Natural killer cell (primary cell): ENCODE measurements around the gene MRPS14. TPM values are rescaled to one million over a fixed set of nuclear protein-coding genes. Genes with fewer than 3 reads are reported as not detected.

Experiments used
- ATAC-seq, 3 donors: fragments of 150-1000 bp in 2 of 3; fragments of 200-7000 bp in 1 of 3; cut with Tn5 transposase; 1 replicate in 1 of 3; 2 replicates in 2 of 3; pipeline ENCODE4 v1.10.0; 2021; ENCODE audit warnings: mild to moderate bottlenecking in 2 of 3, moderate library complexity in 2 of 3
- DNase-seq, 2 donors: peaks; one replicate each; pipeline versions ENCODE4 v3.0.0 to v3.0.0-alpha.2; 2013 to 2021; ENCODE audit warnings: mixed read lengths in 1 of 2
- H3K27ac ChIP-seq: one replicate; pipeline ENCODE4 v1.5.1; 2013; ENCODE audit warnings: mild to moderate bottlenecking, low read length
- H3K27me3 ChIP-seq: one replicate; pipeline ENCODE4 v1.6.1; 2013; ENCODE audit warnings: low read length; ENCODE audit not compliant: control insufficient read depth, insufficient read depth
- H3K36me3 ChIP-seq: one replicate; pipeline ENCODE4 v1.6.1; 2013; ENCODE audit warnings: low read length; ENCODE audit not compliant: control insufficient read depth, insufficient read depth
- H3K4me1 ChIP-seq: one replicate; pipeline ENCODE4 v1.6.1; 2013; ENCODE audit warnings: low read length; ENCODE audit not compliant: control insufficient read depth, insufficient read depth
- H3K4me3 ChIP-seq: one replicate; pipeline ENCODE4 v1.5.1; 2013; ENCODE audit warnings: low read length
- H3K9me3 ChIP-seq: one replicate; pipeline ENCODE4 v1.6.1; 2013; ENCODE audit warnings: low read length; ENCODE audit not compliant: control insufficient read depth, insufficient read depth
- H3K27ac Mint-ChIP-seq, 2 donors: one replicate each; pipeline ENCODE4 v1.8.0; 2022; ENCODE audit warnings: mild to moderate bottlenecking in 2 of 2, mixed read lengths in 2 of 2, moderate library complexity in 1 of 2
- H3K27me3 Mint-ChIP-seq, 2 donors: one replicate each; pipeline ENCODE4 v1.8.0; 2022; ENCODE audit warnings: low read depth in 2 of 2, mixed read lengths in 2 of 2
- H3K36me3 Mint-ChIP-seq: one replicate; pipeline ENCODE4 v1.8.0; 2022; ENCODE audit warnings: mixed read lengths
- H3K4me1 Mint-ChIP-seq, 2 donors: one replicate each; pipeline ENCODE4 v1.8.0; 2022; ENCODE audit warnings: mixed read lengths in 2 of 2
- H3K4me3 Mint-ChIP-seq: one replicate; pipeline ENCODE4 v1.8.0; 2022; ENCODE audit warnings: mild to moderate bottlenecking, moderate library complexity, mixed read lengths
- H3K9me3 Mint-ChIP-seq, 2 donors: one replicate each; pipeline ENCODE4 v1.8.0; 2022; ENCODE audit warnings: mixed read lengths in 2 of 2
- CTCF ChIP-seq: fragments of 200-600 bp; IDR thresholded peaks from one replicate; pipeline ENCODE4 v1.8.0; 2022; ENCODE audit warnings: antibody characterized with exemption
- WGBS: methylation state at CpG from one replicate; pipeline ENCODE4 v1.1.7; 2013; ENCODE audit warnings: missing lambda C conversion rate; ENCODE audit not compliant: insufficient coverage; 5-methylcytosine and 5-hydroxymethylcytosine counted together
- intact Hi-C: fragments of 100-400 bp; cut with micrococcal nuclease; formaldehyde crosslinking; loops from one replicate; pipeline ENCODE4 v1.14.2; 2022
- total RNA-seq, 4 donors: library from RNA; stranded (reverse); fragments of 120-200 nt in 1 of 4; gene quantifications; one replicate each; pipeline versions ENCODE4 v1.2.3 to v1.2.4, GENCODE V29; 2013 to 2022

The MRPS14 gene
- total RNA-seq, 3 donors from 2014 or later (not counting 1 experiment from before 2014, with no cell fraction given), result 11.5 to 13.2 (median 12.0) TPM

- peak; percentile 77 to 91 (median 79) for ATAC-seq
- no peak overlapping the region for H3K27ac Mint-ChIP-seq
Measured at GRCh38 chr1:174999216-174999935, 23.8 kb downstream of the MRPS14 start.

GRCh38 chr1:174998569-174999215, 24.5 kb downstream of the MRPS14 start:
- peak overlapping the region; percentile 96 for H3K27ac ChIP-seq
- H3K4me3 ChIP-seq, result peak overlapping the region; percentile 81
- peak; percentile 91 for TF ChIP-seq CTCF
- peaks cover 7% of the 10 kb centered on the region for H3K4me1 ChIP-seq
- WGBS, result 15% methylated on average over 19 of the region's 19 CpGs
- Mint-ChIP-seq H3K27ac (no peak overlapping the region), H3K4me3 (no peak overlapping the region), H3K9me3 (no peaks in the 10 kb centered on the region), H3K27me3 (no peaks in the 10 kb centered on the region), H3K4me1 (peaks cover 29 to 32% of the 10 kb centered on the region in 2 donors), H3K36me3 (no peaks in the 10 kb centered on the region)
- H3K27me3 ChIP-seq, result no peaks in the 10 kb centered on the region
- ATAC-seq (peak in 1 of 3 donors; percentile 0), DNase-seq (peak in 1 of 2 donors; percentile 84)
- peaks cover 2% of the 10 kb centered on the region for H3K36me3 ChIP-seq
- intact Hi-C loops, result loop anchor here (1.0 kb wide), 4 partner anchors 25 to 228 kb away; partner anchors contain the start of gene MRPS14
- H3K9me3 ChIP-seq, result no peaks in the 10 kb centered on the region

More at GRCh38 chr1:174999216-174999935, 23.8 kb downstream of the MRPS14 start:
- Histone ChIP-seq H3K4me1 (peaks cover 7% of the 10 kb centered on the region), H3K27ac (peak overlapping the region; percentile 96), H3K36me3 (no peaks in the 10 kb centered on the region), H3K9me3 (no peaks in the 10 kb centered on the region), H3K4me3 (peak overlapping the region; percentile 81), H3K27me3 (no peaks in the 10 kb centered on the region)
- intact Hi-C loops, result loop anchor here (1.0 kb wide), 3 partner anchors 24 to 200 kb away; partner anchors contain the start of gene MRPS14
- TF ChIP-seq CTCF, result no peak
- Mint-ChIP-seq H3K4me1 (peaks cover 33 to 34% of the 10 kb centered on the region in 2 donors), H3K27me3 (no peaks in the 10 kb centered on the region), H3K36me3 (no peaks in the 10 kb centered on the region), H3K9me3 (no peaks in the 10 kb centered on the region), H3K4me3 (no peak overlapping the region)
- peak; percentile 94 to 99 for DNase-seq
- WGBS, result 0% methylated on average over 58 of the region's 58 CpGs

- Mint-ChIP-seq H3K27ac (no peak overlapping the region), H3K9me3 (no peaks in the 10 kb centered on the region), H3K27me3 (no peaks in the 10 kb centered on the region), H3K4me3 (peak overlapping the region; percentile 4), H3K4me1 (peaks cover 20 to 21% of the 10 kb centered on the region in 2 donors), H3K36me3 (no peaks in the 10 kb centered on the region)
- H3K4me1 ChIP-seq, result peaks cover 7% of the 10 kb centered on the region
- intact Hi-C loops, result no loop called here
- 97% methylated on average over 2 of the region's 3 CpGs for WGBS
- peaks cover 10% of the 10 kb centered on the region for H3K36me3 ChIP-seq
- no peaks in the 10 kb centered on the region for H3K9me3 ChIP-seq
- H3K27ac ChIP-seq, result no peak overlapping the region
- no peak overlapping the region for H3K4me3 ChIP-seq
- DNase-seq (no peak), ATAC-seq (no peak)
- no peak for TF ChIP-seq CTCF
- H3K27me3 ChIP-seq, result no peaks in the 10 kb centered on the region
Measured at GRCh38 chr1:174997041-174997440, 26.2 kb downstream of the MRPS14 start.
